GM21447 (cell line): ENCODE measurements around the gene FER.
"Not testable (repeated sequence)": the region's sequence is repeated elsewhere in the genome, so short reads cannot be mapped to it uniquely, and the experiment has no call there.

Source experiments
- ATAC-seq: cut with Tn5 transposase; IDR thresholded peaks from one replicate; pipeline ENCODE4 v1.9.1; 2021; ENCODE audit not compliant: unreplicated experiment

Gene FER

GRCh38 chr5:108747774-108748400, at the start of gene FER:
FER (plus strand) TSS chr5:108747897; CDS start chr5:108798183, 50,286 bp downstream.
- peak; percentile 28 for ATAC-seq

- not testable (repeated sequence) for ATAC-seq
Measured at GRCh38 chr5:108700388-108700787, 47.3 kb upstream of the FER start.

DNA sequence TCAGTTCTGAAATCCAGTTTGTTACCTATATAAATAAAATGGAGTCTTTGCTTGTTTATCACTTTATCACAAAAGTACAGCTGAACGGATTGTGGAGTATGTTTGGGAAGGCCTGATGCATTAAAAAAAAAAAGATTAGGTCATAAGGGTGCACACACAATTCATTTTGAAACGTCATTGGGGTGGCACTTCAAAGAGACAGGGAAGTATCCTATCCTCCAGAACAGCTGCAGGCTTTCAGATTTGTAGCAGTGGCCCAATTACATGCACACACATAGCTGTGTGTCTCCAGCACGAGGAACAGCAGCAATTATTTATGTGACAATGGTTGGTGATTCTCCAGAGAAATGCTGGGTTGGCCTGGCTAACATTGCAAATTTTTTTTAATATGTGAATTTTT, 46.8 kb upstream of the FER start:
- ATAC-seq: no peak

DNA sequence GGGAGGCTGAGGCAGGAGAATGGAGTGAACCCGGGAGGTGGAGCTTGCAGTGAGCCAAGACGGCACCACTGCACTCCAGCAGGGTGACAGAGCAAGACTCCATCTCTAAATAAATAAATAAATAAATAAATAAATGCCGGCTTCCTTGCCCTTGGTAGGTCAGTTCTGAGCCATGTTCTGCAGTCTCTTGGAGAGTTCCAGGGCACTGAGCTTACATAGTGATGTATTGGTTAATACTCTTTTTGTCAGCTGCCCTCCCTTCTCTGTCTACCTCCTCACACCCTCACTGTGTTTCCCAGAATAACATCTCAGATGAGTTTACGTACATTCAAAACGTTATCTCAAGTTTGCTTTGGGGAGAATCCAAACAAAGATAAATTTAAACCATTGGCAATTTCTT, 45.2 kb upstream of the FER start:
- ATAC-seq: no peak

GRCh38 chr5:108703313-108703712, 44.4 kb upstream of the FER start:
- ATAC-seq: no peak

DNA sequence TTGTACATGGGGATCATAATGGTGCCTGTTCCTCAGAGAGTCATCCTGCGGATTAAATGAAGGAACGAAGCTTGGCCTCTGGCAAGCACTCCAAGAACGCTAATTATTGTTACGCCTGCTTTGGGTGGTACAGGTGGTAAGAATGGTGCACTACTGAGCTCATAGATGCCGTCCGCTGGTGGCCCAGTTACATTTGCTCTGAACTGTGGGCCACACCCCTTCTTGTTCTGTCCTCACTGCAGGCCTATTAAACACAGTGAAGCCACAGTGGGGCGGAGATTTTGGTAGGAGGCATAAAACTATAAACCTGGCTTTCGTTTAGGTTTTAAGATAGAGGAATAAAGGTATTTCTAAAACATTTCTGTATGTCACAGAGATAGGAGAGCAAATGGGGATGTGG, 40.6 kb upstream of the FER start:
- no peak for ATAC-seq

- ATAC-seq: no peak
Measured at GRCh38 chr5:108711898-108712297, 35.8 kb upstream of the FER start.

- no peak for ATAC-seq
Measured at GRCh38 chr5:108715408-108715807, 32.3 kb upstream of the FER start.

GRCh38 chr5:108720391-108720790, 27.3 kb upstream of the FER start:
- peak; percentile 92 for ATAC-seq

GRCh38 chr5:108726446-108727235, 21.1 kb upstream of the FER start:
- no peak for ATAC-seq

- peak; percentile 6 for ATAC-seq
Measured at GRCh38 chr5:108727236-108727650, 20.5 kb upstream of the FER start.

- peak; percentile 69 for ATAC-seq
Measured at GRCh38 chr5:108727651-108728565, 19.8 kb upstream of the FER start.

- ATAC-seq: peak; percentile 43
Measured at GRCh38 chr5:108728566-108729241, 19.0 kb upstream of the FER start.

DNA sequence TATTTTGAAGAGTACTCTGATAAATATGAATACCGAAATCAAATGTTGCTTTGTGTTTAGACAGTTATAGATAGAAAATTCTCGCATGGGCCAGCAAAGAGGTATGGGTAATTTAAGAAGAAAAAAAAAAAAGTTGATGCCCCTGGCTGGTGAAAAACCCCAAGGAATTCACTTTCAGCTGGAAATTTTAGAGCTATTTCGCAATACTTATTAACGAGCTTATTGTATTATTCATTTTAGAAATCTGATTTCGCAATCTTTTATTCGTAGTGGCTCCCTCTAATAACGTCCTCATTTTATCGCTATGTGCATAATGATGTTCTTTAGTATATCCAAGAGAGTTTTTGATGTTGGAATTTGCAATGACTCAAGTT, 18.5 kb upstream of the FER start:
- no peak for ATAC-seq

DNA sequence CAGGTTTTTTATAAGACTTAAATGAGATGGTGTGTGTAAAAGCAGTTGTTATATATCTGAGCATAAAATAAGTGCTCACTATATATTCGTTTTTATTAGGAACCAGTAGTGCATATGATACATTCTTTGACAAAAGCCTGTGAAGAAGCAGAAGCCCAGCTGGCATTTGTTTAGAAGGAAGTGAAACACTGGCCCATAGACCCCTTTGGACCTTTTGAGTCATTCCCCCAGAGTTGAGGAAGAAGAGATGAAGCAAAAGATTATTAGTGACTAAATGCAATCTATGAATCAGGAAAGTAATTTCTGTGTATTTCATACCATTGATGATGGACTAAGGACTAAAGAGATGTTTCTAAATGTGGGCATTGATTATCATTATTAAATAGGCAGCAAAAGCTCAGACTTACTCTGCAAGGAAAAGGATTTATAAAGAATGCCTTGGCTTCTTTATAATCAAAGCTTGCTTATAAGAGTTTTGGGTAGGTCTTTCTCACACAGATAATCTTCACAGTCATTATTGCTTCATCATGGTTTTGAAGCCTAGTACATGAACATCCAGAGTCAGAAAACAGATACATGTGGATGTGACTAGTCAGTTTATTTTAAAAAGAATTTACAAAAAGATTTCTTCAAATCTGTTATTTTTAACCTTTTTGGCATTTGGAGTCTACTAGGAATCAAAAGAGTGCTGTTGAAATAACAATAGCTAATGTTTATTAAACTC, 16.9 kb upstream of the FER start:
- ATAC-seq: peak; percentile 39

DNA sequence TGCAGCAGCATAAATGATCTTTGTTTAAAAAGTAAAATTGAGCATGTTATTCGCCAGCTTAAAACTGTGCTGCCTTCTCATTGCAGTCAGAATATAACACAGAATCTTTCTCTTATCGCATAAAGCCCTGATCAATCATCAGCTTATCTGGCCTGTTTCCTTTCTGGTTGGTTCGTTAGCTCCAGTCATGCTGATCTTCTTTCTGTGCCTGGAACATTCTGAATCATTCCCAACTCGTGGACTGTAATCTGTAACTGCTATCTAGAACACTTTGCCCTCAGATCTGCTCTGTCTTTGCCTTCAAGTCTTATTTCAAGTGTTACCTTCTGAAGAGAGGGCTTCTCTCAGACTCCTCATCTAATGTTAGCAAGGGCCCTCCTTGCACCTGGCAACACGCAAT, 11.9 kb upstream of the FER start:
- no peak for ATAC-seq

DNA sequence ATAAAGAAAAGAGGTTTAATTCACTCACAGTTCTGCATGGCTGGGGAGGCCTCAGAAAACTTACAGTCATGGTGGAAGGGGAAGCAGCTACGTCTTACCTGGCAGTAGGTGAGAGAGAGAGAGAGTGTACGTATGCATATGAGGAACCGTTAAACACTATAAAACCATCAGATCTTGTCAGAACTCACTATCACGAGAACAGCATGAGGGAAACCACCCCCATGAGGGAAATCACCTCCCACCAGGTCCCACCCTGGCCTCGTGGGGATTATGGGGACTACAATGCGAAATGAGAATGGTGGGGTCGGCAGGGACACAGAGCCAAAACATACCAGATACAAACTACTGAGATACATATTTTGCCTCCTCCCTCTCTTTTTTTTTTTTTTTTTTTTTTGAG, 10.8 kb upstream of the FER start:
- no peak for ATAC-seq

DNA sequence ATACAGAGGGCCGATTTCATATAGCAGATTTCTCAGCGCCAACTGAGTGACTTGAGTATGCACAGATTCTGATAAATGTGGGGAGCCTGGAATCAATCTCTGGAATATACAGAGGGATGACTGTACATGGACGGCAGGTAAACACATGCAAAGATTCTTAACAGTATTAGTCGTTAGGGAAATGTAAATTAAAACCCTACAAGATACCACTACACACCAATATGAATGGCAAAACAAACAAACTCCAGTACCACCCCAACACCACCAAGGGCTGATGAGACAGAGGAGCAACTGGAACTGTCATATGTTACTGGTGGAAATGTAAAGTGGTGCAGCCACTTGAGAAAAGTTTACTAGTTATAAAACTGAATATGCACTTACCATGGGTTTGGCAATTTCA, 8.3 kb upstream of the FER start:
- no peak for ATAC-seq

DNA sequence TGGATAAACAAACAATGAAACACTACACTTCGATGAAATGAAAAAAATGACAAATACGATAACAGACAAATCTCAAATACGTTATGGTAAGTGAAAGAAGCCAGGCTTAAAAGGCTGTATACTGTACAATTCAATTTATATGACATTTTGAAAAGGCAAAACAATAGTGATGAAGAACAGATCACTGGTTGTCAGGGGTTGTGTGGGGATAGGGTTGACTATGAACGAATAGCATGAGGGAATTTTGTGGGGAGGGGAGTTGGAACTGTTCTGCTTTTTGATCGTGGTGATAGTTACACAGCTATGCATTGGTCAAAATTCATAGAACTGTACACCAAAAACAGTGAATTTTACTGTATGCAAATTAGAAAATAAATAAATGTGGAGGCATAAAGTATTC, 7.8 kb upstream of the FER start:
- no peak for ATAC-seq

DNA sequence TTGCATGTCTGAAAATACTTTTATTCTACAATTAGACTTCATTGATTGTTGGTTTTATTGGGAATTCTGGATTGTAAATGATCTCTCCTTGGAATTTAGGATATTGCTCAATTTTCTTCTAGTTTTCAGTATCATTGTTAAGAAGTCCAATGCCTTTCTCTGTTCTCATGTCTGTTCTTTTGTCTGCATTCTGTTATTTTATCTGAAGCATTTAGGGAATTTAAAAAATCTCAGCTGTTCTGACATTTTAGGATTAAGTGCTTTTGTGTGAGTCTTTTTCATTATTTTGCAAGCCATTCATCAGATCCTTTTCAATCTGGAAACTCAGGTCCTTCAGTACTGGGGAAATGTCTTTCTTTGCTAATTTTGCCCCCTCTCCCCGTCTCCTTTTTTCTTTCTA, 4.4 kb upstream of the FER start:
- ATAC-seq: no peak
